ENCODE results near the gene CCDC78.
"Not testable (repeated sequence)": the region's sequence is repeated elsewhere in the genome, so short reads cannot be mapped to it uniquely, and the experiment has no call there.

The CCDC78 gene

DNA sequence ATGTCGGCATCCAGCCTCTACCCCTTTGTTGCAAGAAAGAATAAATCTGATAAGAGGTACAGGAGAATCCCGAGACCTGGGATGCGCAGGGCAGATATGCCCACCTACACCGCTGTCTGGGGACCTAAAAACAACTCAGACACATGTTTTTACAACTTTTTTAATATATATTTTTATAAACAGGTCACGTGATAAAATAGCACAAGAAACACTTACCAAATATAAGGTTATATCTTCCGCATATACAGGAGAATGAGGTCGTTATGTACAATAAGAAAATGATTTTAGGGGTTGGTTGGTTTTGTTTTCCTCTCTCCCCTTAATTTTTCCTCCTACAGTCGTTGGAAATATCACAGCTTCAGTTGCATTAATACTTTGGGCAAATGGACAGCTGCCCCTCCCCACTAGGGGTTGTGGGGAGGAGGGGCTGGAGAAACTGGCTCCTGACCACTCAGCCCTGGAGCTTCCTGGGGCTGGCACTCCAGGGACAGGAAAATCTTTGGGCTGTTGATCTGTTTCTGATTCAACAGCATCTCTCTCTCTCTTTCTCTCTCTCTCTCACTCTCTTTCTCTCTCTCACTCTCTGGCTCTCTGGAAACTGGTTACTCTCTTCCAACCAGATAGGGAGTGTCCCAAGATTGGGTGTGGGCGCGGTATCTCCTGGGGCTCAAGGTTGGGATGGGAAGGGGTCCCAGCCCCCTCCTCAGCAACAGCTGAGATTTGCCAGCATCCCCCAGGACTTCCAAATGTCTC, 33.7 kb downstream of the CCDC78 start:
- no peak for DNase-seq

DNA sequence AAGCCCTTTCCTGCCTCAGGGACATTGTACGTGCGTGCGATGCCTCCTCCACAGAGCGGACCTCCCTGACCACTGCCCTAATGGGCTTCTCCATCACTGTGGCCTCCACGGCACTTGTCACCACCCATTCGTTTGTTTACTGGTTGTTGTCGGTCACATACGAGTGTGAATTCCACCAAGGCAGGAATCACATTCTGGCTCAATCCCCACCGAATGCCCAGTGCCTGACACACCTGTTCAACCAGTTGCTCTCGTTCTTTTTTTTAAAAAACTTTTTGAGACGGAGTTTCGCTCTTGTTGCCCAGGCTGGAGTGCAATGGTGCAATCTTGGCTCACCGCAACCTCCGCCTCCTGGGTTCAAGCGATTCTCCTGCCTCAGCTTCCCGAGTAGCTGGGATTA, 35.0 kb downstream of the CCDC78 start:
- DNase-seq = not testable (repeated sequence)

DNA sequence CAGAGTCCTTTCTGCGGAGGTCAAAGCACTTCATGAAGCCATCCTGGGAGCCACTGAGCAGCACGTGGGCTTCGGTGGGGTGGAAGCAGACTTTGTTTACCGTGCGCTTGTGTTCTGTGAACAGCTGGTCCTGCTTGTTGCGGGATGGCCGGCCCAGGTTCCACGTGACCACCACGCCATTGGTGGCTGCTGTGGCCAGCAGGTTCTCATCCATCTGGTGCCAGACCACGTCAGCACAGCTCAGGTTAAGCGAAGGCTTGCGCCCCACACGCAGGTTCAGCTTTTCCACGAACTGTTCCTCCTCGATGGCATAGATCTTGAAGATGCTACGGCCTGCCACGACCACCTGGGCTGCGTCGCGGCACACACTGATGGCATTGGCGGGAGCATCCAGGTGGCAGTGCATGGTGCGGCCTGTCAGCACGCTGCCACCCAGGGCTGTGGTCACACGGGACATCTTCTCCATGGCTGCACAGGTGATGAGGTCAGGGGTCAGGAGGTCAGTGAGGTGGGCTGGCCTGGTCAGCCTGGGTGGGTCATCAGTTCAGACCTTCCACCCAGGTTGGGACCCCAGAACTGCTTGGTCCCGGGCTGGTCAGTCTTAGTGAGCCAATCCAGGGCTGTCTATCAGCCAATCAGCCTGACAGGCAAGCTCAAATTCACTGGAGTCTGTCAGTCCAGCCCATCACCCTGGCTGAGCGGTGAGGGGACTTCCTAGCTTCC, 36.9 kb downstream of the CCDC78 start:
- no peak for DNase-seq

DNA sequence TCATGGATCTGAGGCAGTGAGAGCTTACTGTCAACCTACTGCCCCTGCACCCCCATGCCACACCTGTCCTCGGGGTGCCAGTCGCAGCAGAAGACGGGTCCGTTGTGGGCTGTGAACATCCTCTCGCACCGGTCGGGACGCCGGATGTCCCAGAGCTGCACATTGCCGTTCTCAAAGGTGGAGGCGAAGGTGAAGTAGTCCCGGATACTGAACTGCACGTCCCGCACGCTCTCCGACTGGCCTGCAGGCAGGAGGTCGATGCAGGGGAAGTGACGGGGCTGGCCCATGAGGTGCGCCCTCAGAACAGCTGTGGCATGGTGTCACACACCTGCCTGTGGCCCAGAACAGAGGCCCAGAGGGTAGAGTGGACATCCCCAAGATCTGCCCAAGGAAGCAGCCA, 38.7 kb downstream of the CCDC78 start:
- DNase-seq = no peak

DNA sequence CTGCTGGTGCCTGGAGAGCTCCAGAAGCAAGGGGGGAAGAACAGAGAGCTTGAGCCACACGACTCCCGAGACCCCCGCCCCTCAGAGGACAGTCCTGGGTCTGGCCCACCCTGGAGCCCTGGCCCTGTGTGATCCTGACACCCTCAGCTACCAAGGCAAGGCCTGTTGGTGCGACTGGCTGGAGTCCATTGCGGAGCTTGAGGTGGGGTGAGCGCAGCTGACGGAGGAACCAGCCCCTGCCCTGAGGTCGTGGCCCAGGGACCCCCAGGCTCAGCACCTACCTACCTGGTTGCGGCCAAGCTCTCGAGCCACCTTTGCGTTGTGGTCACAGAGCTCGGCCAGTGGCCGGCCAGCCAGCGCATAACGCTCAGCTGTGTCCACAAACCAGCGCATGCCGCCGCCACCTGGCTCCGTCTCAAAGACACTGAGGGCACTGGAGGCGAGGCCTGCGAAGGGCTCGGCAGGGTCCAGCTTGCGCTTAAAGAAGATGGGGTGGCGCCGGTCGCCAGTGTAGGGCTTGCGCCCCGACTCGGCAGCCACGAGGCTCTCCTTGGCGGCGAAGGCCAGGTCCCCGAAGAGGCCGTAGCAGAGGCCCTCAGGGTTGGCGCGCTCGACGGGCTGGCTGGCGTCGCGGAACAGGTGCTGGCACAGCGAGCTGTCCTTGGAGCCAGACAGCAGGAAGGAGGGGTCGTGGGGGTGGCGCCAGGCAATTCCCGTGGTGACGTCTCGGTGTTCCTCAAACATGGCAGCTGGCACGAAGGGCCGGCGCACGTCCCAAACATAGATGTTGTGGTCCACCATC, 39.6 kb downstream of the CCDC78 start:
- DNase-seq = no peak

DNA sequence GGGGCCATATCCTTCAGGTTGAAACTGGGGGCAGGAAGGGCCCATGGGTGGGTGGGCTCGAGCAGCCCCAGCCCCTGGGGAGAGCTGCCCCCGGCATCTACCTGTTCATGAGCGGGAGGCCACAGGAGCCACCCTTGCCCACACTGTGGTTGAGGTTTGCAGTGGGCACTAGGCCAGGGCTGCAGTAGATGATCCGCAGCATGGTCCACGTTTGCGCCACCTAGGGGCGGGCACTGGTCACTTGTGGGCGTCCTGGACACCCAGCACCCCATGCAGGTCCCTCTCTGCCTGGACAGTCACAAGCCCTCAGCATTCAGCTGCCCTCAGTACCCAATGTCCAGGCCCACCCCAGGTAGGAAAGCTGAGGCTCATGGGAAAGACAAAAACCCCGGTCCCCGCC, 40.3 kb downstream of the CCDC78 start:
- no peak for DNase-seq

DNA sequence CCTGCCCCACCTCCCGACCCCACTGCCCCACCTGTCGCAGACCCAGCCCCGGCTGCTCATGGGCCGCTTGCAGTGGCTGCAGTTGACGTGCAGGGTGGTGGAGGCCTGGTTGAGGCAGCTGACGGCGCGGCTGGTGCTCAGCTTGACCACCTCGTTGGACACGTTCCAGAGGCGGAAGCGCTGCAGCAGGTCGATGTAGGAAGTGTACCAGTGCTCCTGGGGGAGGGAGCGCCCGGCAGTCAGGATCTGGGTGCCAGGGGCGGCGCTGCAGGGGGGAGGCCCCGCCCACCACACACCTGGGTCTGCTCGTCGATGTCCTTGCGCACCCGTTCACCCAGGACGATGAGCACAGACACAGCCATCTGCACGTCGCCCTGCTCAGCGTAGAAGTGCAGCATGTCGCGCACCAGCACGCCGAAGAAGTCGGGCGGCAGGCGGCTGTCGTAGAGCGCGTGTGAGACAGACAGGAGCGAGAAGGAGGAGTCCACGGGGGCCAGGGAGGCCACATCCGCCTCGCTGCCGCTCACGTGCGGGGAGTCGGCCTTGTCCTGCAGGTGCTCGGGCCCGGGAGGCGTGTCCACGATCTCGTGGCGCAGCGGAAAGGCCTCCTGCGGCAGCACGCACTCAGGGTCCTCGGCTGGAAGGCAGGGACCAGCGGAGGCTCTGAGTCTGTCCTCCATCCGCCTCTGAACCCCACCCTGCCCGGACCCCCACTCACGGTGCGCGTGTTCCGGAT, 41.1 kb downstream of the CCDC78 start:
- peak; percentile 43 for DNase-seq

DNA sequence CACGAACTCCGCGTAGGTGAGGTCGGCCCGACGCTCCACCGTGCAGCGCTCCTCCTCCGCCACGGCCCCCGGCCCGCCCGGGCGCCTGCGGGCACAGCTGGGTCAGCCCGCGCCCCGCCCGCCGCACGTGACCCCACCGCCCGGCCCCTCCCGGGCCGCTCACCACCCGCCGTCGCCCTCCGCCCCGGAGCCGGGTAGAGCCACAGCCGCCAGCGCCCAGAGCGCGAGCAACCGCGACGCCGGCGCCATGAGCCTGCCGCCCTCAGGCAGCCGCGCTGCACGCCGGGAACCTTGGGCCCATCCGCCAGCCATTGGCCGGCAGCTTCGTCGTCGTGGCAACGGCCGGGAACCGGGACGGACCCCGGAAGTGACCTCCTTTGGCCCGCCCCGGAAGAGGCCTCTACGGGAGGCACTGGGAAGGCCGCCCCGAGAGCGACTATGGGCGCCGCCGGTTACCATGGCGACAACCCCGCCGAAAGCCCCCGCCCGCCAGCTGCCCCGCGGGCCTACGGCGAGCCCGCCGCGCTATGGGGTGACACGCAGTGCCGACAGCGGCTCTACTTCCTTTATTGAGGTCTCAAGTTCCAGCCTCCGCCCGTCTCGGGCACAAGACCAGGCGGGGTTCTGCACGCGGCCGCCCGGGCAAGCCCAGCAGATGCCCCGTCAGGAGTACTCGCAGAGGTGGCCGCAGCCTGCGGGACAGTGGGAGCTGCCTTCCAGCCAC, 42.0 kb downstream of the CCDC78 start, which contains the start of gene JMJD8:
TSS of gene JMJD8 (minus strand) at position 264 of the 724 bp plus-strand sequence. CDS start at position 249, 15 bp downstream.
- DNase-seq = peak; percentile 86

DNA sequence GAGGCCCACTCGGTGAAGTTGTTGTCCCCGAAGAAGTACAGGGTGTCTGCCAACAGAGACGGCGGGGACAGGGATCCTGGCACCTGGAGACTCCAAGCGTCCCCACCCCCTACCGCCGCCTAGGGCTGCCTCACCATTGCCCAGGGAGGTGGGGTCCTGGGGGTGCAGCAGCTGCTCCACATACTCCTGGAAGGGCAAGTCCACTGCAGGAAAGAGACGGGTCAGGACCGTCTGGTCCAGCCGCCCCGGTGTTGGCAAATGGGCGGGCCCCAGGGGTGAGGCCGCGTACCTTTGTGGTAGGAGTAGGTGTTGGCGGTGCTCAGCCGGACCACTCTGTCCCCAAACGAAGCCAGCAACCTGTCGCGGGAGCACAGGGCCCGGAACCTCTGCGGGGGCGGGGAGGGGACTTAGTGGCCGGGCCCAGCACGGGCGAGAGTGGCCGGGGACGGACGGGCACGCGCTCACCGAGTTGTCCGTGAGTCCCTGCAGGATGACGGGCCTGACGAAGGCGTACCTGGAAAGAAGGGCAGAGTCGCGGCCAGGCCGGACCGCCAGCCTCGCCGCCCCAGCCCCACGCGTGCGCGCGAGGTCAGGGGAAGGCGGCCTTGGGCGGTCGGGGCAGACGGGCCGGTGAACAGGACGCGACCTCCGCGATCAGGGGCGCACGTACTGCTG, 42.7 kb downstream of the CCDC78 start:
- DNase-seq = no peak

DNA sequence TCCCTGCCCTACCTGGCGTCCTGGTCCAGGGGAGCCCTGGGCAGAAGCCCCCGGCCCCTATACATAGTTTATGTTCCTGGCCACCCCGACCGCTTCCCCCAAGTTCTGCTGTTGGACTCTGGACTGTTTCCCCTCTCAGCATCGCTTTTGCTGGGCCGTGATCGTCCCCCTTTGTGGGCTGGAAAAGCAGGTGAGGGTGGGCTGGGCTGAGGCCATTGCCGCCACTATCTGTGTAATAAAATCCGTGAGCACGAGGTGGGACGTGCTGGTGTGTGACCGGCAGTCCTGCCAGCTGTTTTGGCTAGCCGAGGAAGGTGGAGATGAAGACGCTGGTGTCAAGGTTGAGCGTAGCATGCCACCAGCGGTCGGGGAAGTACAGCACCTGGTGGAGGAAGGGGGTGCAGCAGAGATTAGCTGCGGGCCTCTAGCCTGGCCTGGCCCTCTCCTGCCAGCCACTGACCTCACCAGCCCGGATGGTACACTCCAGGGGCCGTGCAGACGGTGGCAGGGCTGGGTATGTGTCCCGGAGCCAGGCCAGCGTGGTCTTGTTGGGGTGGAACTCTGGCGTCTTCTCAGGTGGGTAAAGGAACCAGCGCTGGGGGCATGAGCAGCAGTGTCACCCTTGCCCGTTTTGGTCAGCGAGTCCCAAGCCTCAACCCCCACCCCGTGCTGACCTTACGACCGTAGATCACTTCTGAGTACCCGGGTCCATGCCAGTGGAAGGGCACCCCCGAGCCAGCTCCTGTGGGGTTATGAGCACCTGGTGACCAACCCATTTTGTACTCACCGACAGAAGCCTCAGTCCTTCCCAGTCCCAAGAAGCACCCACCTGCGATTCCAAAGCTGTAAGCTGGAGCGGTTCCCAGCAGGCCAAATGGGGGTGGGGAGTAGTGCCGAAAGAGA, 43.5 kb downstream of the CCDC78 start:
- DNase-seq = no peak

DNA sequence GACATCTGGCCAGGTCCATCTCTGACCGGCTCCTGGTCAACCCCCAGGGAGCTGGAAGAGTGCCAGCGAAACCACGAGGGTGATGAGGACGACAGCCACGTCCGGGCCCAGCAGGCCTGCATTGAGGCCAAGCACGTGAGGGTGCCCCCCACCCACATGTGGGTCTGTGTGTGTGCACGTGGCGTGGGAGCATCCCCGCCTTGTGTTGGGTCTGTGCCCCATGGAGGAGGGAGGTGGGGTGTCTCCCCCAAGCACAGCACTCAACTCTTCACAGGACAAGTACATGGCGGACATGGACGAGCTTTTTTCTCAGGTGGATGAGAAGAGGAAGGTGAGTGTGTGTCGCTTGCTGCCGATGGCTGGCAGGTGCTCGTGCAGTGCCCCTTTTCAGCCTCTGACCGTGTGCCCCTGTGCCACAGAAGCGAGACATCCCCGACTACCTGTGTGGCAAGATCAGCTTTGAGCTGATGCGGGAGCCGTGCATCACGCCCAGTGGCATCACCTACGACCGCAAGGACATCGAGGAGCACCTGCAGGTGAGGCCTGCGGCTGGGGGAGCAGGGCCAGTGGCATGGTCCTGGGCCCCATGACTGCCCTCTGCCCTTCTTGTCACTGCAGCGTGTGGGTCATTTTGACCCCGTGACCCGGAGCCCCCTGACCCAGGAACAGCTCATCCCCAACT, 44.4 kb downstream of the CCDC78 start:
- DNase-seq = no peak

DNA sequence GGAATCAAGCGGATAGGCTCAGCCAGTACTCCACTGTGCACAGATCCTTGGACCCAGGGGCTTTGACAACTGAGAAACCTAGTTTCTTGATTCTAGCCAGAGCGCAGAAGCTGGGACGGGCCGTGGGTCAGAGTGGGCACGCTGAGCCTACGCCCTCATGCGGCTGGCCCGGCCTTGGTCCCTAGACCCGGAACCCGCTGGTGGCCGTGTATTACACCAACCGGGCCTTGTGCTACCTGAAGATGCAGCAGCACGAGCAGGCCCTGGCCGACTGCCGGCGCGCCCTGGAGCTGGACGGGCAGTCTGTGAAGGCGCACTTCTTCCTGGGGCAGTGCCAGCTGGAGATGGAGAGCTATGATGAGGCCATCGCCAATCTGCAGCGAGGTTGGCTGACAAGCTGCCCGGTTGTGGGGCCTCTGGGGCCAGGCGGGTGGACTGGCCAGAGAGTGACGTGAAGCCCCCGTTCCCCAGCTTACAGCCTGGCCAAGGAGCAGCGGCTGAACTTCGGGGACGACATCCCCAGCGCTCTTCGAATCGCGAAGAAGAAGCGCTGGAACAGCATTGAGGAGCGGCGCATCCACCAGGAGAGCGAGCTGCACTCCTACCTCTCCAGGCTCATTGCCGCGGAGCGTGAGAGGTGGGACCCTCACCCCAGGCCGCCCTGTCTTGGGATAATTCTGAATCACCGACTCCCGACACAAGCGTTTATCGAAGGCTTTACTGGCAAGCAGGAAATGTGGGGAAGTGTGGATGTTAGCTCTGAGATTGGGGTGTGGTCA, 45.1 kb downstream of the CCDC78 start:
- DNase-seq = no peak

DNA sequence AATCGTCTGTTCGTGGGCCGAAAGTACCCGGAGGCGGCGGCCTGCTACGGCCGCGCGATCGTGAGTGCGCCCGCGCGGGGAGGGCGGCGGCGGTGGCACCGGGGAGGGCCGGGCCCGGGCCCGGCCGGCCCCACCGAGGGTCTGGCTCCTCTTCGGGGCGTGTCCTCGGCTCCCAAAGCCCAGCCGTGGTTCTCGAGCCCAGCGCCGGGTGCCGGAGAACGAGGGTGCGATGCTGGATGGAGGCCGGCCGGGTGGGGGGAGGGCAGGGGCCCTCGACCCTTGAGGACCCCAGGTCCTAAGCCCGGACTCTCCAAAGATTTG, 45.7 kb downstream of the CCDC78 start:
- DNase-seq = no peak

DNA sequence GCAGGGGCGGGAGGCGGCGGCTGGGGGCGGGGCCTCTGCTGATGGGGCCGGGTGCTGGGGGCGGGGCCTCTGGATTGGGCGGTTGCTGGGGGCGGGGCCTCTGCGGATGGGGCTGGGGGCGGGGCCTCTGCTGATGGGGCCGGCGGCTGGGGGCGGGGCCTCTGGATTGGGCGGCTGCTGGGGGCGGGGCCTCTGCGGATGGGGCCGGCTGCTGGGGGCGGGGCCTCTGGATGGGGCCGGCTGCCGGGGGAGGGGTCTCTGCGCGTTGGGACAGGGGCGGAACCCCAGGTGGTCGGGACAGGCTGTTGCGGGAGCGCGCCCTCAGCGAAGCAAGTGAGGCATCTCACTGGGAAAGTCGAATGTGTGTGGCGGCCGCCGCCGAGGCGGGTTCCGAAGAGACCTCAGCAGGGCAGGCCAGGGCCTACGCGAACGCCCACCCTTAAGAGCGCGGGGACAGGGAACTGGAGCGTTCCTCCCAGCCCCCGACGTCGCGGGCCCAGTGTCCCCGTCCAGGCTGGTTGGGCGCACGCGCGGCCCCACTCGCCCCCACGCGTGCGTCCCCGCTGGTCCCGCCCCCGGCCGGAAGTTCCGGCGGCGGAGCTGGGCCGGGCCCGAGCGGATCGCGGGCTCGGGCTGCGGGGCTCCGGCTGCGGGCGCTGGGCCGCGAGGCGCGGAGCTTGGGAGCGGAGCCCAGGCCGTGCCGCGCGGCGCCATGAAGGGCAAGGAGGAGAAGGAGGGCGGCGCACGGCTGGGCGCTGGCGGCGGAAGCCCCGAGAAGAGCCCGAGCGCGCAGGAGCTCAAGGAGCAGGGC, 46.2 kb downstream of the CCDC78 start, which contains the start of gene STUB1:
TSS of gene STUB1 (plus strand) at position 597 of the 811 bp plus-strand sequence. CDS start at position 713, 116 bp downstream.
- DNase-seq = peak; percentile 44

DNA sequence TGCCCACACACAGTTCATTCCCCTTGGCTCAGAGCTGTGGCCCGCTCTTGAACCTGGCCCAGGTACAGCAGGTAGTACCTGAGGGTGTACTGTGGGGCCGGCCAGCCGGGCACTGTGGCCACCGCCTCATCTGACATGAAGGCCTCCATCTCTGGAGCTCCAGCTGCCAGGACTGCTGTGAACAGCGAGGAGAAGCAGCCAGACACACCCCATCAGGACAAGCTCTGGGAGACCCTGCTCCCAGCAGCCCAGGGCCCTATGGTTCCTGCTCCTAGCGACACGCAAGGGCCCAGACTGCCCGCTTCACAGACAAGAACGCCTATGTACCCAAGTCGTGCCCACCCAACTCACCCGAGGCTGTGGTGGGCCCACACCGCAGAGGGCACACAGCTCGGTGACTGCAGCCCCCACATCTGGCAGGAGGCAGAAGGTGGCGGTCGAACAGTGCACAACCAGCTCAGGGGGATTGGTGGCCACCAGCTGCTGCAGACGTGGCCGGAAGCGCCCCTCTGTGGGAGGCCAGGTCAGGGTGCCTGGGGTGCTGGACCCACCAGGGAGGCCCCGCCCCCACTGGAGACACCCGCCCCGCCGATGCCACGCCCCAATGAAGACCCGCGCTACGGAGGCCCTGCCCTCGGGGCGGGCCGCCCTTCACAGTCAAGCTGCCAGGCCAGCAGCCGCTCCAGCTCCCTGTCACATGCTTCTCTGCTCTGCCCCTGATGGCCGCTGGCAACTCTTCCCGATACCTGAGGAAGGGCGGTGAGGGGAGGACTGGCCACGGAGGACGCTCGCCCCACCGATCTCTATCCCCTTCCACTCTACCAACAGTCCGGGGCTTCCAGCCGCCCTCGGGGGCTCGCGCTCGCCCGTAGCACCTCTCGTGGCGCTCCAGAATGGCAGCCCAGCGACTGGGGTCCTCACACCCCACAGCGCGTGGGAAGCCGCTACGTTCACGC, 47.1 kb downstream of the CCDC78 start:
- DNase-seq = no peak

DNA sequence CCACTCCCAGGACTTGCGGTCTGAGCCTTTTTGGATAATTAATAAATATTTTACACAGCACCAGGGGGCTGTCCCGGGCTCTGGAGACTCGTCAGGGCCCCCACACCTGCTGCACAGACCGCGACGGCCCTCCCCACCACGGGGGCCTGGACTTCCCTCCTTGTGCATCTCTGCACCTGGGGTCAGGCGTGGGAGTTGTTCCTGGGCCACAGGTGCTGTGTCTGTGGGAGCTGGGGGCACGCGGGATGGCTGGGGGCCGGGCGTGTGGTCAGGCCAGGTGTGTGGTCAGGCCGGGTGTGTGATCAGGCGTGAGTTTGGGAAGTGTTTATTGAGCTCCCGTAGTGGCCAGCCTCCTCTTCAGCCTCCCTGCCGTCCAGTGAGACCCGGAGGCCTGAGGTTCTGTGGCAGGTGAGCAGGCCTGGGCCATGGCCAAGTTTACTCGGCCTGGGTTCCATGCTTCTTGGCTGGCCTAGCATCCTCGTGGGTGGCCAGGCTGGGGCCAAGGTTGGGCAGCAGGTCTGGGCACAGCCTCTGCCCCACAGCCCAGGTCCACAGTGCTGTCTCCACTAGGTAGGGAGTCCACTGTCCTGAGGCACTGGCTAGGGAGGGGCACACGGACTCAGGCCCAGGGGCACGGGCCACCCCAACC, 47.9 kb downstream of the CCDC78 start:
- DNase-seq = no peak
